Kasumi-1 (cell line): ENCODE data around the gene DEFB123.
"Not testable (repeated sequence)": the region's sequence is repeated elsewhere in the genome, so short reads cannot be mapped to it uniquely, and the experiment has no call there.

Experiments used
- DNase-seq, 2 experiments: peaks; one replicate each; lab custom pipeline; 2025; lab: John Stamatoyannopoulos, UW

DEFB123 gene, protein sequence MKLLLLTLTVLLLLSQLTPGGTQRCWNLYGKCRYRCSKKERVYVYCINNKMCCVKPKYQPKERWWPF

DNA sequence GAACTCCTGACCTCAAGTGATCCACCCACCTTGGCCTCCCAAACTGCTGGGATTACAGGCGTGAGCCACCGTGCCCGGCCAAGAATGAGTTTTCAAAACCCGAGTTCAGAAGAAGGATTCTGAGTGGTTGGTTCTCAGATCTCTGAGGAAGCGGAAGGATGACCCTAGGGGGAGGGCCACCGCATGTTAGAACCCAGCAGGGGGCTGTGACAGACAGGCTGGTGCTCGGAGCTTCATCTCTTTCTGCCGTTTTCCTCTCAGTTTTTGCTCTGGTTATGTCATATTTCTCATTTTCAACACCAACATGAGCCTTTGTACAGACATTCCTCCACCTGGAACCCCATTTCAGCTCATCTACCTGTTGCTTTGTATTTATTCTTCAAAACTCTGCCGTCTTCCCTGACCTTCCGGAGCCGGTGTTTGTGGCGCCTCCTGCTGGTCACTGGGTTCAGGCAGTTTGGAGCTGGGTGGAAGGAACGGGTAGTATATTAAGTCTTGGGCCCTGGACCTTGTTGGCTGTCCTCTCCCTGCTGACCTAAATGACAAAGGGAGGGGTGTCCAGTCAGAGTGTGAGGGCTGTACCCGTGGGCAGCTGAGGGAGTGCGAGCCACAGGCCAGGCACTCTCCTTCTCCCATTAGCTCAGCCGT, at the start of gene DEFB123:
Gene DEFB123, plus strand, starts transcription at position 621 of the 648 bp plus-strand sequence. CDS start 67 bp downstream, outside the sequence.
- DNase-seq, result no peak

DNA sequence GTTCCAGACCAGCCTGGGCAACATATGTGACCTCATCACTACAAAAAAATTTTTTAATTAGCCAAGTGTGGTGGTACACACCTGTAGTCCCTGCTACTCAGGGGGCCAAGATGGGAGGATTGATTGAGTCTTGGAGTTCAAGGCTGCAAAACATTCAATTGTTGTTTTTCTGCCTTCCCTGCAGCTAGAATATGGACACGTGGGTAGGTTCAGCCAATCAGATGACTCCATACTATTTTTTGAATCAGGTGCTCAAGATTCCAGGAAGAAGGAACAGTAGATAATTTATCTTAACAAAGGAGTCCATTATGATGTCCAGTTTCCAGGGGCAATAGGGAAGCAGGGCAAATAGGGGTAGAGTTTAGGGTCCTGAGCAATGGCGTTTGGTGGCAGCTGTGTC, 47.6 kb upstream of the DEFB123 start:
- no peak for DNase-seq

DNA sequence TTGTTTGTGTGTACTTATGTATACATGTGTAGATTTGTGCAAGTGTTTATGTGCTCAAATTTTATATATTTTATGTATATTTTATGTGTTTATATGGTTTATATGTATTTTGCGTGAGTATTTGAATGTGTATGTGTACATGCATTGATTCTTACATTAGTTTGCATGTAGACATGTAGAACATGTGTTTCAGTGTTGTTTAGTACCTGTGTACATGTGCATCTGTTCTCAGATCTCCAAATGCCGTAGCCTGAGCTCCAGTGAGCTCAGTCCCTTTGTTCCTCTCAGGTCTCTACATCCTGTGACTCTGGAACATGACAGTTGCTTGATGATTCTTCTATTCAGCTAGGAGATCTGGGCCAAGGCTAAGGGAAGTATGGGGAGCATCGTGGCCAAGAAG, 45.5 kb upstream of the DEFB123 start:
- DNase-seq, result no peak

DNA sequence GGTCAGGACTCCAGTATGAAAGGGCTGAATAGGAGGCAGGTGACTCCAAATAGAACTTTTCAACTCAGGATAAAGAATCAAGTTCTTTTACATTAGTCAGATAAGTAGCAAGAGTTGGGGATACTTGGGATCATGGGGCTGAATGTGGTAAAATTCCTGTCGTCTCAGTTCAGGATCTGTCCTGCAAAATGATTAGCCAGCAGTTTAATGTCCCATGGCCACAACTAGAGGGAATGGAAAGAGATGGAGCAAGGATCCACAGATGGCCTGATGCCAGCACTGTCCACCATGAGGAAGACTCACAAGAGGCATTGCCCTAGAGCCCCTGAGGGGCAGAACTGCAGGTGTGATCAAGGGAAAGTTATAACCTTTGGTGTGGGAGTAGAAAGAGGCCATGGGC, 36.5 kb upstream of the DEFB123 start:
- DNase-seq, result no peak

DNA sequence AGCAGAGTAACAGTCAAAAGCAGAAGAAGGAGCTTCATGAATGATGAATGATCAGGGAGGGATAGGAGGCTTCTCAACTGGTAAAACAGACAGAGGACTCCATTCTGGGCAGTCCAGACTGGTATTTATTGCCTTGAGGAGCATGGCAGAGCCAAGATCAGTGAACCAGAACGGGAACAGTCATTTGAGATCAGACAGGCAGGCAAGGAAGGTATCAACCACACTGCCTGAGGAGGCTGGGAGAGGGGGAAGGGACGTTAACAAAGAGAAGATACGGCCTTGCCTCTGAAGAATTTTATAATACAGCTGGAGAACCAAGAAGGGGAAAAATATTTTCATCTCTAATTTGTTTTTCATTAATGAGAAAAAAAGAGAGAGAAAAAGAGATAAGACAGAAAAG, 34.3 kb upstream of the DEFB123 start, which contains the start of gene DEFB121:
Gene DEFB121, minus strand, starts transcription at position 101 of the 400 bp plus-strand sequence. Its CDS starts 63 bp downstream, at position 38.
- no peak for DNase-seq

DNA sequence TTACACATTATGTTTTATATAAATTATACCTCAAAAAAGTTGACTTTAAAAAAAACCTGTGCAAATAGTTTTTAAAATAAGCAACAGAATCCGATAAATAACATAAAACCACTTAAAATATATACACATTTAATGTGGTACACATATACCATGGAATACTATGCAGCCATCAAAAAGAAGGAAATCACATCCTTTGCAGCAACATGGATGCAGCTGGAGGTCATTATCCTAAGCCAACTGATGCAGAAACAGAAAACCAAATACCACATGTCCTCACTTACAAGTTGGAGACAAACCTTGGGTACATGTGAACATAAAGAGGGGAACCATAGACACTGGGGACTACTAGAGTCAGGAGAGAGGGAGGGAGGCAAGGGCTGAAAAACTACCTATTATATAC, 30.4 kb upstream of the DEFB123 start:
- no peak for DNase-seq

DNA sequence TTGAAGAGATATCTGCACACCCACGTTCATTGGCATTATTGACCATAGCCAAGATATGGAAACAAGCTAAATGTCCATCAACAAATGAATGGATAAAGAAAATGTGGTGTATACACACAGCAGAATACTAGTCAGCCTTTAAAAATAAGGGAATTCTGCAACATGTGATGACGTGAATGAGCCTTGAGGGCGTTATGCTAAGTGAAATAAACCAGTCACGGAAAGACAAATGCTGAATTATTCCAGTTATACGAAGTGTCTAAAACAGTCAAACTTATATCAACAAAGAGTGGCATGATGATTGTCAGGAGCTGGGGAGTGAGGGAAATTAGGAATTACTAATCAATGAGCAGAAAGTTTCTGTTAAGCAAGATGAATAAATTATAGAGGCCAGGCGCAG, 26.1 kb upstream of the DEFB123 start:
- DNase-seq, result no peak

DNA sequence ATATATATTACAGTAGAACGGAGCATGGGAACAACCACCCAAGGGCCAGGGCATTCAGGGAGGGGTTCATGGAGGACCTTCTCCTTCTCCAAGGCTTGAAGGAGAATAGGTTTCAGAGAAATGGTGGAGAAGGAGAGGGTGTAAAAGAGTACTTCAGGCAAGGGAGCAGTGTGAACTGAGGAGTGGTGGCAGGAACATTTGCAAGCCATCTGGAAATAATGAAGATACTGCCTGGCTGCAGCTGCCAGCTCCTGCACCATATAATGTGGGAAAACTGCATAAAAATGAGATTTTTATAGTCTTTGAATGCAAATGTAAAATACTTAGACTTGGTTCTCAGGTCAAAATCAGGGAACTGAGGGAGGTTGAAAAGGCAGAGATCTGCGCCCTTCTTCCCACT, 24.8 kb upstream of the DEFB123 start:
- no peak for DNase-seq

DNA sequence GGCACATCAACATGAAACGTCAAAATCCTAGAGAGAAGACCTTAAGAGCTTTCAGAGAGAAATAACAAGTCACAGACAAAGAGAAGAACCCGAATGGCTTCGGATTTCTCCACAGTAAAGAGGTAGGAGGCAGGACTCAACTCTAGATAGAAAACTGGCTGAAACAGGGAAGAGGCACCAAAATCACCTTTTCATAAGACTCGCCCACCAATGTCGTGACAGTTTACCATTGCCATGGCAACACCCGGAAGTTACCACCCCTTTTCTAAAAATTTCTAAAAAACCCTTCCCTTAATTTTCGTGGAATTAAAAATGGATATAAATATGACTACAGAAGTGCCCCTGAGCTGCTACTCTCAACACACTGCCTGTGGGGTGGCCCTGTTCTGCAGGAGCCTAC, 22.1 kb upstream of the DEFB123 start:
- DNase-seq, result no peak

DNA sequence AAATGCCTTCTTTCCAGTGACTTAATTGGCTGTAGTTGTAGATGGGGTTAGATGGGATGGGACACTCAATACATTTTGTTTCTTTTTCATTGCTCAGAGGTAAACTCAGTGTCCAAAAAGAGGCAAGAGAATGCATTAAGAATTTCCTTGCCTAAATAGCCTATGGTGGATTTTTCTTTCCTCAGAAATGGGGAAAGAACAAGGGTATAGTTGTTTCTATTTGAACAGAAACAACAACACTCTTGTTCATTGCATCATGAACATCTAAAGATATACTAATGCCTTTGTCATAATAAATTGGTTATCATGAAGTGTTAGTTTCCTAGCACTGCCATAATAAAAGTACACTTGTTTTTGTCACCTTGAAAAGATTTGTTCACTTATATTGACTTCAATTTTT, 14.6 kb upstream of the DEFB123 start:
- no peak for DNase-seq

DNA sequence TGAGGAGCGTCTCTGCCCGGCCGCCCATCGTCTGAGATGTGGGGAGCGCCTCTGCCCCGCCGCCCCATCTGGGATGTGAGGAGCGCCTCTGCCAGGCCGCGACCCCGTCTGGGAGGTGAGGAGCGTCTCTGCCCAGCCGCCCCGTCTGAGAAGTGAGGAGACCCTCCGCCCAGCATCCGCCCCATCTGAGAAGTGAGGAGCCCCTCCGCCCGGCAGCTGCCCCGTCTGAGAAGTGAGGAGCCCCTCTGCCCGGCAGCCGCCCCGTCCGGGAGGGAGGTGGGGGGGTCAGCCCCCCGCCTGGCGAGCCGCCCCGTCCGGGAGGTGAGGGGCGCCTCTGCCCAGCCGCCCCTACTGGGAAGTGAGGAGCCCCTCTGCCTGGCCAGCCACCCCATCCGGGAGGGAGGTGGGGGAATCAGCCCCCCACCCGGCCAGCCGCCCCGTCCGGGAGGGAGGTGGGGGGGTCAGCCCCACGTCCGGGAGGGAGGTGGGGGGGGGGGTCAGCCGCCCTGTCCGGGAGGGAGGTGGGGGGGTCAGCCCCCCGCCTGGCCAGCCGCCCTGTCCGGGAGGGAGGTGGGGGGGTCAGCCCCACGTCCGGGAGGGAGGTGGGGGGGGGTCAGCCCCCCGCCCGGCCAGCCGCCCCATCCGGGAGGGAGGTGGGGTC, 13.4 kb upstream of the DEFB123 start:
- DNase-seq, result not testable (repeated sequence)

DNA sequence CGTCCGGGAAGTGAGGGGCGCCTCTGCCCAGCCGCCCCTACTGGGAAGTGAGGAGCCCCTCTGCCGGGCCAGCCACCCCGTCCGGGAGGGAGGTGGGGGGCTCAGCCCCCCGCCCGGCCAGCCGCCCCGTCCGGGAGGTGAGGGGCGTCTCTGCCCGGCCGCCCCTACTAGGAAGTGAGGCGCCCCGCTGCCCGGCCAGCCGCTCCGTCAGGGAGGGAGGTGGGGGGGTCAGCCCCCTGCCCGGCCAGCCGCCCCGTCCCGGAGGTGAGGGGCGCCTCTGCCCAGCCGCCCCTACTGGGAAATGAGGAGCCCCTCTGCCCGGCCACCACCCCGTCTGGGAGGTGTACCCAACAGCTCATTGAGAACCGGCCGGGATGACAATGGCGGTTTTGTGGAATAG, 12.9 kb upstream of the DEFB123 start:
- not testable (repeated sequence) for DNase-seq

DNA sequence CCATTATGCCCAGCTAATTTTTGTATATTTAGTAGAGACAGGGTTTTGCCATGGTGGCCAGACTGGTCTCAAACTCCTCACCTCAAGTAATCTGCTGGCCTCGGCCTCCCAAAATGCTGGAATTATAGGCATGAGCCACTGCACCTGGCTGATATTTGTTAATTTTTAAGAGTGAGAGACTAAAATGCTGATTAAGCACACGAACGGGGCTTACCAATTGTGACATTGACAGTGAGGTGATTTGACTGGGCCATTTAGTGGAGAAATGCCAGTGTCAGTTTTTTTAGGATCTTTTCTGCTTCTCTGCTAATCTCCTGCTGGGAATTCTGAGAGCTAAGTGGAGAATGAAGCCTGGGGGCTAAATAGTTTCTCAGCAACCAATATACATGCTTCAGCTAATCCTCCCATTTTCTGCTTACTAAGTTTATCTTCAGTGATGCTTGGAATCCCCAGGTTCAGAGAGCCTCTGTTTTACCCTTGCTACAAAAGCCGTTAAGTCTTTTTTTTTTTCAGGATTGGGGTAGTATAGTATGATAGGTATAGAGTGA, 9.8 kb upstream of the DEFB123 start:
- DNase-seq, result no peak

DNA sequence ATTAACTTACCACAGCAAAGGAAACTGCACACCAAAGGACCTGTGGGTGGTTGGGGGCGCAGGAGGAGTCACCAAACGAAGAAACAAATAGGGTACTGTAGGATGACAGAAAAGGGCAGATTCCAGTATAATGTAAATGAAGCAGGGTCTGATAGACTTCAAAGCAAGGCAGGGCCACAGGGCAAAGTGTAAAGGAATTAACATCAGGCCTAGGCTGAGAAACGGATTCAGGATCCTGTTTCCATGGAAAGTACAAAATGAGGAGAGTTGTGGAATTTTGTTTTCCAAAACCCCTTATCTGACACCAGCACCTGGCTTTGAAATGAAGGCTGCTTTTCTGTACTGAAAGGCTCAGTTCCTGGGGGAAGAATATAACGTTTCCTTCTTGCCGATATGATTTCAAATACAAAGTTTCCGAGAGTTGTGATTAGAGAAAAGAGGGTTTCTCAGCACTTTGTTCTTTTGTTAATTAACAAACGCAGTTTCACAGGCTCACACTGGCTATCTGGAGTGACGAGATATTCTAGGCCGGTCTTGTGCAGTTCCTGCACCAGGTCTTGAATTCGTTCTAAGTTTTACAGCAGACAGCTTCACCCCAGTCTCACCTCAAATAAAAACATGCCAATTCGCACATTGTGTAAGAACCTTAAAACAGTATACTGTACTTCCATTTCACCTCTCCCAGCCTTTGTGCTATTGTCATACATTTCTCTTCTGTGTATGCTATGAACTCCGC, 5.8 kb downstream of the DEFB123 start:
- no peak for DNase-seq

DNA sequence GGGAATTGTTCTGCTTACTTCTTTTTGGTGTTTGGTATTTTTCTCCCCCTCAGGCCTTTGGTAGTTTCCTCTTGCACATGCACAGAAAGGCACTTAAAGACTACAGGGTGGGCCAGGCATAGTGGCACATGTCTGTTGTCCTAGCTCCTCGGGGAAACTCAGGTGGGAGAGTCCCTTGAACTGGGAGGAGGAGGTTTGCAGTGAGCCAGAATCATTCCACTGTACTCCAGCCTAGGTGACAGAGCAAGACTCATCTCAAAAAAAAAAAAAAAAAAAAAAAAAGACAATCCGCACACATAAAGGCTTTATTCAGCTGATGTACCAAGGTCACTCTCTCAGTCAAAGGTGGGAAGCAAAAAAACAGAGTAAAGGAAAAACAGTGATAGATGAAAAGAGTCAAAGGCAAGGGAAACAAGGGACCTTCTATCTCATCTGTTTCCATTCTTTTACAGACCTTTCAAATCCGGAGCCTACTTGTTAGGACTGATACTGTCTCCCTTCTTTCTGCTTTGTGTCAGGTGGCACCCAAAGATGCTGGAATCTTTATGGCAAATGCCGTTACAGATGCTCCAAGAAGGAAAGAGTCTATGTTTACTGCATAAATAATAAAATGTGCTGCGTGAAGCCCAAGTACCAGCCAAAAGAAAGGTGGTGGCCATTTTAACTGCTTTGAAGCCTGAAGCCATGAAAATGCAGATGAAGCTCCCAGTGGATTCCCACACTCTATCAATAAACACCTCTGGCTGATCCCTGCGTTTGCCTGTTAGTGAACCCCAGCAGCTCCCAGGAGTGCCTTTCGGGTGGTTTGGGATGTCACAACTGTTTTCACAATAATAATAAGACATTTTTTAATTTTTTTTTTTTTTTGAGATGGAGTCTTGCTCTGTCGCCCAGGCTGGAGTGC, 9.3 kb downstream of the DEFB123 start:
- no peak for DNase-seq

DNA sequence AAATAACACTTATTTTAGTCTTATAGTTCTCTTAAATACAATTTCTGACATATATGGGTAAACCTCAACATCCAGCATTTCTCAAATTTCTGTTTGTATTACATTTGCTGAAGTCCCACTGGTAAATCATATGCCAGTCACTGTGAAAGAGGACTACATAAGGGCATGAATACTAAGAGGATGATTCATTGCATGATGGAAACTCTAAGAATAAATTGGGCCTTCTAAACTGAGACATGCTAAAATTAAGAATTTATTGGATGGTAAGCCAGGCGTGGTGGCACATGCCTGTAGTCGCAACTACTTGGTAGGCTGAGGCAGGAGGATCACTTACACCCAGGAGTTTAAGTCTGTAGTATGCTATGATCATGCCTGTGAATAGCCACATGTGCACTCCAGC, 12.1 kb downstream of the DEFB123 start:
- no peak for DNase-seq

DNA sequence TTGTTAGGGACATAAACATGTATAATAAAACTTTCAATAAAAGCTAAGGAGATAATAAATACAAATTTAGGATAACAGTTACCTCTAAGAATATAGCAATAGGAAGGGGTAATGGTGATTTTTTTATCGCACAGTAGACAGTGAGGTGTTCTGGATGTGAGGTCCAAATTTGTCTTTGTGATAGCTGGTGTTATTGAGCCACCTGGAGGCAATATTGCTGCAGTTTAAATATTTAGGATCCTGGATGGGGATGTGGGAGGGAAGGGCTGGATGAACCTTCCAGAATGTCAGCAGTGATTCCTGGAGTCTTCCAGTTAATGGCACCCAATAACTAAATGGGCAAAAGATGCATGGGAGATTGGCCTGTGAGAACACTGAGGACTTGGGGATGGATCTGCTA, 13.9 kb downstream of the DEFB123 start:
- DNase-seq, result no peak

DNA sequence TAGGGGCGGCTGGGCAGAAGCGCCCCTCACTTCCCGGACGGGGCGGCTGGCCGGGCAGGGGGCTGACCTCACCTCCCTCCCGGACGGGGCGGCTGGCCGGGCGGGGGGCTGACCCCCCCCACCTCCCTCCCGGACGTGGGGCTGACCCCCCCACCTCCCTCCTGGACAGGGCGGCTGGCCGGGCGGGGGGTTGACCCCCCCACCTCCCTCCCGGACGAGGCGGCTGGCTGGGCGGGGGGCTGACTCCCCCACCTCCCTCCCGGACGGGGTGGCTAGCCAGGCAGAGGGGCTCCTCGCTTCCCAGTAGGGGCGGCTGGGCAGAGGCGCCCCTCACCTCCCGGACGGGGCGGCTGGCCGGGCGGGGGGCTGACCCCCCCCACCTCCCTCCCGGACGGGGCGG, 30.5 kb downstream of the DEFB123 start:
- not testable (repeated sequence) for DNase-seq

DNA sequence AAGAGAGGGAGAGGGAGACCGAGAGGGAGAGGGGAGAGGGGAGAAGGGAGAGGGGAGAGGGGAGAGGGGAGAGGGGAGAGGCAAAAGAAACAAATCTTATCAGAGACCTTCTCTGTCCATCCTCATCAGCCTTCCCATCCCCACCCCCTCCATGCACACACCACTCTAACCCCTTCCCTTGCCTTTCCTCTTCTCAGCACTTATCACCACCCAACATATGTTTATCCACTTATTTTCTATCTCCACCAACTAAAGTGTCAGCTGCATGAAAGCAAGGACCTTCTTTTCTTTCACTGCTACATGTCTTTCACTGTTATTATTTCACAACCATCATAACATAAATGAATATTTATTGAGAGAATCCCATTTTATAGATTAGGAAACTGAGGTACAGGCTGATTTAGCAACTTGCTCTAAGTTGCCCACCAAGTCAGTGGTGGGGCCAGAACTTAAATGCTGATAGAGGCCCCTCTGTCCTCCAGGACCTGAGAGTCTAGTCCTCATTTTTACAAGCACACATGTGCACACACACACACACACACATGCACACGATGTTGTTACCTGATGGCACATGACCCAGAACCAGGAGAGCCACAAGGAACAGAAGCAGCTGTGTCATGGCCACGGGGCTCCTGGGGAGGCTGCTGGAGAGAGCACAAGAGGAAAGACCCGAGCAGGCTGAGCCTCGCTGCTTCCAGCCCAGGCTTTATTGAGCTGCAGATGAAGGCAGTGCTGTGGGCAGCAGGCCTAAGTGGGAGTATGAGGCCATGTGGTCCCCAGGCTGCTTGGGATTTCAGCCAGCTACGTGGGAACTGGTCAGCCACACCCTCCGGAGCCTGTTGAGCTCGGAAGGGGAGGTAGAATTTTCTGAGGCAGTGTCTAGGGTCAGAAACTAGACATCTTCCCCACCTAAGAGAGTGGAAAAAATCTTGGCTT, 32.2 kb downstream of the DEFB123 start:
- DNase-seq, result no peak

DNA sequence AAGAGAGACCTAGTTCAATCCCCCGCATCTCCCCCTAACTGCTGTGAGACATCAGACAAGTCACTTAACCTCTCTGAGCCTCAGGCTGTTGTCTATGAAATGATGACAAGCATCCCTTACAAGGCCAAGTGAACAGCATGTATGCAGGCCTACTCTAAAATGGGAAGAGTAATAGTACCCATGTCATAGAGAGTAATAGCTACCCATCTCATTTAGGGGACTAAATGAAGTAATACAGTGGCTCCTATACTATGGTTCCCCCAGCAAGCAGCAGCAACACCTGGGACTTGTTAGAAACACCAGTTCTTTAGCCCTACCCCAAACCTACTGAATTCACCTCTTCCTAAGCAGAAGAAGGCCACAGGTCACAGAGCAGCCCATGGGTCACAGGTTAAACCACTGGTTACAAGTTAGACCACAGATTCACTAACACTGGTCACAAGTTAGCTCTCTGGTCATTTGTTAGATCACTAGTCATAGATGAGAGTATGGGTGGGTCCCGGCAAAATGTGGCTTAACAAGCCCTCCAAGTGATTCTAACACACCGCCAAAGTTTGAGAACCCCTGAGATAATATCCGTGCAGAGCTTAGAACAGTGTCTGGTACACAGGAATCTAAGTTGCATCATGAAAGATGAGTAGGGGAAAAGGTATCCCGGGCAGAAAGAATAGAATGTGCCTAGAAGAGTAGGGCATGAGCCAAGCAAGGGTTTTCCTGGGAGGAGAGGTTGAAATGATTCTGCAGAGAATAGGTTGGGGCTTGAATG, 33.1 kb downstream of the DEFB123 start:
- no peak for DNase-seq
